ENCODE data around the gene SETD3.

SETD3 gene

DNA sequence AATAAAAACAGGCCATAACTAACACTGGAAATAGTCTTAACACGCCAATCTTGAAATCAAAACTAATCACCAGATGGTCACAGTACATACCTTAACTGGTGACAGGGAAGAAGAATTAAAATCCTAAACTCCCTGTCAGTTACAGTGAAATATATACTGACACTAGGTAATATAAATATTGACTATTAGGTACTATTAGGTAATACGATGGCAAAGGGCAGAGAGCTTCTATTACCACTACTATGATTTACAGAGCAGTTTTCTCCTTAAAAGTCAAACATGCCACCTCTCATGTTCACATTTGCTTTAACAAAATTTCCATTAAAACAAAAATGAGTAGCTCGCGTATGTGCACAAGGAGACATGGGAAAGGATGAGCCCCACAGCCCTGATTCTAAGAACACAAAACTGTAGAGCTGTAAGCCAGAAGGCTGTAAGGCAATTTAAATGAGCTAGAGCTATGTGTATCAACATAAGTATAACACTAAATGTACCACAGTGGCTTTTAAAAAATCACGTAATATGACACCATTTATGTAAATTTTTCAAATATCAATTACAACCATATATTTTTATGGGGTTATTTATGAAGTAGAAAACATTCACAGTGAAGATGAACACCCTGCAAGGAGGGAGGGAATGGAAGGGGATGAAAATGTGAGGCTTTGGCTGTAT lies 19.1 kb downstream of the SETD3 start:
- no peak for DNase-seq (ENCODE audit: low read depth in 2 of 2, low spot score in 1 of 2)

DNA sequence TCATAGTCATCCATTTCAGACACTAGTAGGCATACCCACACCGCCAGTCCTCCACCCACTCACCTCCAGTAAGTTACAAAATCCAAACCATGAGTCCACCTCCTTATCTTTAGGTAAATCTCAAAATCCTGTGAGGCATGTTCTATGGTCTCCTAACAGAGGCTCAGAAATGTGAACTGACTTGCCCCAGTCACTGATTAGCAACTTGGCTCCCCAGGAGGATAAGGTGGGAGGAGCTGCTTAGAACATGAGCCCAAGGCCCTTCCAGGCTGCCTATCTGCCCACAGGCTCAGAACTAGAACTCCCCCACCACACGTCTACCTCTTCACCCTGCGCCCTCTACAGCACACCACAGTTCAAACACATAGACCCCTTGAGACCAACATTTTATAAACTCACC lies 19.9 kb downstream of the SETD3 start:
- no peak for DNase-seq (ENCODE audit: low read depth in 2 of 2, low spot score in 1 of 2)

DNA sequence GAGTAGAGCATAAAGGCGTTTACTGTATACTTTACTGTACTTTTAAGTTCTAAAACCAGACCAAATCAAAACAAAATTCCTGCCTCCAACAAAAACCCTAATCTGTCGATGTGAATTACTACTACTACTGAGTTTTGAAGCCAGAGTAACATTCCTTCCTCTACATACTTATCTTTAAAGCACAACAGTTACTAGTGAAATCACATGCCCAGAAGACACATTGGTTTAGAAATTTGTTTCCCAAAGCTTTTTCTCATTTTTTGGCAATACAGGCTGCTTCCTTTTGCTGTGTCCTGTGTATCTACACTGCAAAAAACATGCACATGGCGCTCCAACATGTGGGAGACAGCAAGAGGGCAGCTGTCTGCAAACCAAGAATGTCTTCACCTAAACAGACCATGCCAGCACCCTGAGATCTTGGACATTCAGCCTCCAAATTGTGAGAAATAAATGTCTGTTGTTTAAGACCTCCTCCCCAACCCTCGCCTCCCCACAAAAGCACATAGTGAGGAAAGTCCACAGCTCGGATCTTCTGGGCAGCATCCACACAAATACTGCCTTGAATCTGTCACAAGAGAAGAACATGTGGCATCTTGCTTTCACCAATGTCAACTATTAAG lies 21.1 kb downstream of the SETD3 start:
- DNase-seq (ENCODE audit: low read depth in 2 of 2, low spot score in 1 of 2): no peak

DNA sequence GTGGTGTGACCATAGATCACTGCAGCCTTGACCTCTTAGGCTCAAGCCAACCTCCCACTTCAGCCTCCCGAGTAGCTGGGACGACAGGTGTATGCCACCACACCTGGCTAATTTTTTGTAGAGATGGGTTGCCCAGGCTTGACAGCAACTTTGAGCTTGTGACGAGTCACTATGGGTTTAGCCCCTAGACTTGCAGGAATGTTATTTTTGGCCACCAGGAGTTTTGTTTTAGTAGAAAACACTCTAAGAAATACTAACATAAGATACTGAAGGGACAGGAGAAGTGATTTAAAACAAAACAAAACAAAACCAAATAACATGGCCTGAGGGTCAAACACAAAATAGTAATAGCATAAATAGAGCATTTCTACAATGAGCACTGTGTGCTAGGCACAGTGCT lies 26.4 kb downstream of the SETD3 start:
- no peak for DNase-seq (ENCODE audit: low read depth in 2 of 2, low spot score in 1 of 2)

DNA sequence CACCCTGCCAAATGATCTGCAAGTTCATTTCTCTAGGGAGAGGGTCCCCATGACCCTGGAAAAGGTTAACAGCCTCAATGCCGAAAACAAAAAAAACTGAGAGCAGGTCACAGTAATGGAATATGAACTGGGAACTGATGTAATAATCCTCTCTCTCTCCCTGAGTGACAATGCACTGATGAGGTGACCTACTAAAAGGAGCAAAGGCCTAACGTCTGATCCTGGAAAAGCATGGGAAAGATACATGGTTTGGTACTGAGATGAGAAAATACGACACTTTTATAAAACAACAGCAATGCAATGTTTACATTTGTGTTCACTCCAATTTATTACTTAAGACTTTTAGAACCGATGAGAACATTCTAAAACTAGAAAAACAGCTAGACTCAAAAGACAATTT lies 27.7 kb downstream of the SETD3 start:
- DNase-seq (ENCODE audit: low read depth in 2 of 2, low spot score in 1 of 2): no peak

DNA sequence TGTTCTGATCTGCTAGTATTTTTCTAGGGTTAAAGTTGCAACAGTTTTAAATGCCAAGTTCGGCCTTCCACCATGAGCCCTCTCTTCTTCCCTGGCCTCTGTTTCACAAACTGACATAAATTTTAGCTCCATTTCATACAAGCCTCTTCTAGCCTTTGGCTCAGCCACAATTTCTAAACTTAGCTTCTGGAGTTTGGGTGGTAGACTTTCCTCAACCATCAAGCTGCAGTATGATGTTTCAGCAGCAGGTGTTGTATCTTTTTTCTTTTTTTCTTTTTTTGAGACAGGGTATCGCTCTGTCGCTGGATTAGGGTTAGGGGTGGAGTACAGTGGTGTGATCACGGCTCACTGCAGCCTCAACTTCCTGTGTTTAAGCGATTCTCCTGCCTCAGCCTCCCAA lies 29.4 kb downstream of the SETD3 start:
- DNase-seq (ENCODE audit: low read depth in 2 of 2, low spot score in 1 of 2): no peak

DNA sequence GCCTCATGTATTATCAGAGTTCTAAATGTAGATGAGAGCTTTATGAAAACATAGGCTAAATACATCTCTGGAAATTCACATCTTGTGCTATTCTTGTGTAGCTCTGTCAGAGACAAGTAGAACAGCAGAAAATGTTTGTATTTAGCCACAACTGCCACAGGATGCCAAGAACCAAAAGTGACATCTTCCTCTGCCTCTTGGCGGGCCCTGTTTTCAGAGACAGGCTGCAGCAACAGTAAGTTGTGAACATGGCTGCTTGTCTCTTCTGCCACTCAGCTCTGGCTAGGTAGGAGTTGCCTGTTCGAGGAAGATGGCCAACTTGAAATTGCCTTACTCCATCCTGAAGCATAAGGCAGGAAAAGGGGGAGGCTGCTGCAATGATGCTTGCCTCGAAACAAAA lies 30.4 kb downstream of the SETD3 start:
- DNase-seq (ENCODE audit: low read depth in 2 of 2, low spot score in 1 of 2): no peak

DNA sequence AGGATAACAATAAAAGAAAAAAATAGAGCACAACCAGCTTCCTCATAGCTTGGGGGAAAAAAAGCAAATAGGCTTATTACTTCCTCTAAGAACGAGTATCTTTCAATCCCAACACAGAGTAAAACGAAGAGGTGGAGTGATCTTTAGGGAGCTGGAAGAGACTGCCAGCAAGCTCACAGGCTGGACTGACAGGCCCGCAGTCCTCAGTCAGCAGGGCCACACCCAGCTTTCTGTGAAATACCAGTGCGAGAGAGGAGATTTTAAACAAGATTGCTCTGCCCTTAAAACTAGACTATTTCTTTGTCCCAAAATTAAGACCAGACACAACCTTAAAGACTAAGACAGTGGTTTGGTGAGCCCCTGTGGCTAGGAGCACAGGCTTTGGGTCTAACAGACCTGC lies 32.9 kb downstream of the SETD3 start:
- DNase-seq (ENCODE audit: low read depth in 2 of 2, low spot score in 1 of 2): no peak

DNA sequence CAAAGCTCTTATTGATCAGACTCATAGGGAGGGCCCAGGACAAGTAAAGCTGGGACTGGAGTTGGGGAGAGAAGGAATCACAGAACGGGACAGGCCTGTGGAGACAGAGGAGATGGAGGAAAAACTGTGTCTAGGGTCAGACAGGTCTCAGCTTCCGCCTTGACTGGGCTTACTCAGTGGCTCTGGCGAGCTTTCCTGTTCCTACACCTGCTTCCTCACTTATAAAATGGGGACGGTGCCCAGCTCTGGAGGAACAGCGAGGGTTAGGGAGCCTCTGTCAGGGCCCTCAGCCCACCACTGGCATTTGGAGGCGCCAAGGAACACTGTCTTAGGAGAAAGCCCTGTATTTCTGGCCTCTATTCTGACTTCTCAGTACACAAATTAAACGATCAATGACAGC lies 34.7 kb downstream of the SETD3 start:
- no peak for DNase-seq (ENCODE audit: low read depth in 2 of 2, low spot score in 1 of 2)

DNA sequence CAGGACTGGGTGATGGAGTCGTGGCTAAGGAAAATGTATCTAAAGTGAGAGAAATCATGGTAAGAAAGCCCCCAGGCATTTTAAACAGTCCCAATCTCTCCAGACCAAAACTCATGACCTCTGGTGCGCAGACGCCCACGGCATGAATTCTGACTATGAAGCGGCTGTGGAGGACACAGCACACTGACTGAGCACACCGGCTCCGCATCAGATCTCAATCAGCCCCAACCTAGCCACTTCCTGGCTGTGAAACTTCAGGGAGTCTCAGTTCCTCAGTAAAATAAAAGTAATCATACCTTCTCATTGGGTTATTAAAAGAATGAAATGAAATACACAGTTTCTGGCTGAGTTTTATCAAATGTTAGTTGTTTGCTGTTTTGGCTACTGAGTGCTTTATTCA lies 38.7 kb downstream of the SETD3 start:
- DNase-seq (ENCODE audit: low read depth in 2 of 2, low spot score in 1 of 2): no peak

DNA sequence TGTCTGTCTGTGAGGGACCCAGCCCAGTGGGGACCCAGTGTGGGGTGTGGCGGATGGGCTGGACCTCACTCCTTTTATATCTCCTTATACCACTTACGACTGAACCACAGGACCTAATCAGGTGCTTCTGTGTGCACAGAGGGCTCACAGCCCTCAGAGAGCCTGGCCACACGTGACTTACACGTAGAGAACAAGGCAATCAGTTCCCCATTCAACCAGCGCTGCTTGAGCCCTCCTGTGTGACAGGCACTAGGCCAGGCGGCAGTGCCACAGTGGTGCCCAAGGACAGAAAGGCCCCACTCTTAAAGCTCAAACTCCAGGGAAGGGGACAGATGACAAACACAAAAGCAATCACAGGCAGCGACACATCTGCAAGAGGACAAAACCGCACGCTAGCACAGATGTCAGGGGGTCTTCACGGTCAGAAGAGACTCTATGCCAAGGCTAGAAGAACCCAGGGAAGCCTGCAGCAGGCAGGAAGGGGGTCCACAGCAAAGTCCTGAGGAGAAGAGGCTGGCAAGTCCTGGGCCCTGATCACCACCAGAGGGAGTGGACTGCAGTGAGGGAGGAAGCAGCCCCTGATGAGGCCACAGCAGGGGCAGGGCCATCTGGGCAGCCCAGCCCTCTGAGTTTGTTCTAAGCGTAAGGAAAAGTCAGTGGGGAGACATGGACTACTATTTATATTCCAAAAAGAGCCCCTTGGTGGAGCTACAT lies 39.3 kb downstream of the SETD3 start:
- no peak for DNase-seq (ENCODE audit: low read depth in 2 of 2, low spot score in 1 of 2)

DNA sequence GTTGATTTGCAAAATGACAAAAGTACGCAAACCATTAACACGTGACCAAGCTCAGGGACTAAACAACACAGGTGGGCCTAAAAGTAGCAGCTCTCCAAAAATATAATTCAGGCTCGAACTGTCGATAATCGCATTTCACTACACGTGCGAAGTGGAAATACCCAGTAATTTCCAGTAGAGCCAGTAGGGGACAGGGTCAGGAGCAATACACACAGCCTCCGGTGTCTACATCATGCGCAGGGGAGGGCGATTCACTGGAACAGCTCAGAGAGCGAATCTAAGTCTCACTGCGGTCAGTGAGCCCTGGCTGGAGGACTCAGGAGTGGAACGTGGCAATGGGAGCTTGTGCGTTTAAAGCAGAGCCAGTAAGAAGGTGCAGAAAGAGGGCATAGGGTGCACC lies 40.4 kb downstream of the SETD3 start:
- no peak for DNase-seq (ENCODE audit: low read depth in 2 of 2, low spot score in 1 of 2)

DNA sequence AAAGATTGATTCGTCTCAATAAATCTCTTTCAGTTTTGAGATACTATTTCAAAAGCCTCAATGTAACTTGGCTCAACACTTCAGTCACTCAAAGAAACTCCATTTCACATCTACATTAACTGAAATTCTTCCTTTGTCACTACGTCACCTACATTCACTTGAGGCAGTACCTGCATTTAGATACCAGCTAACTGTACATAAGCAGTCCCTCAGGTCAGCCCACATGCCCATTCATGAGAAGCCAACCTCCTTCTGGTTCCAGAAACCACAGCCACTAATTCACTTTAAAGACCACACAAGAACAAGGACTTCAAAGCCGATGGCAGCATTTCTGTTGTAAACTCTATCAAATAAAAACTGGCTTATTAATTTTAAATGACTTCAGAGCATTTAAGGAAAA lies 43.0 kb downstream of the SETD3 start:
- no peak for DNase-seq (ENCODE audit: low read depth in 2 of 2, low spot score in 1 of 2)

DNA sequence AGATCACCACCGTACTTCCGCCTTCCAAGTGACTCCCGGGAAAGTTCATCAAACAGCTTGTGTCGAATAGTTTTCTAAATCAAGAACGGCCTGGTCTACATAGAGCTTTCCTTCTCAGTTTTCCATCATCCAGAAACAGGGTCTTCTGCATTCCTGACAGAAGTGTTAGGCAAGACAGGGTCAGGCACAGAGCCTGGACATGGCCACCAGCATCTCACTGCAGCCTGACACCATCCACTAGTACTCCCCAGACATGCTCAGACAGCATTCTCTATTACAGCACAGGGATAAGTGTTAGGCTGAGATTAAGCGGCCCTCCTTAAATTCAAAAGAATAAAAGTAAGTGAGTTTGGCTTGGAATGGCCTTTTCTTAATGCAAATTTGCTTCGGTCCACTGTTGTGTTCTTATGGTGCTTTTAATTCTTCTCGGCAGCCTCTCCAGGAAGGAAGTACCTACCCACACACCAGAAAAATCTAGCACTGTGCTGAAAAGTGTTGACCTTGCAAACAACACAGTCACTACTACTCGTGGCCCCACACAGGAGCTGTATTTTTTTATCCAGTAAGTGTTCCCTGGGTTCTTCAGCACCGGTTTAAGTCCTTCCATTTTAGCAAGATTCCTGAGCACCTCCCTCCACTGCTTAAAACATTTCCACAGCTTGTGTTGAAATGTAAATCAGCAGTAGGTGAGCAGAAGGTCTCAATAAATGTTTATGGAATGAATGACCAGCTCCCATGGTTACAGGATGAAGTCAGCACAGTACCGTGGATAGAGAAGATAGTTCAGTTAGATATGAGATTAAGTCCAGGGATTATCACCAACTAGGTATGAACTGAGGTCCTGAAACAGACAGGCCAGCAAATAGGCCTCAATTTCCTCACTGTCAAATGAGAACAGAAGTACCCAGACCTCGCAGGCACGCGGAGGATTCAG lies 44.1 kb downstream of the SETD3 start:
- DNase-seq (ENCODE audit: low read depth in 2 of 2, low spot score in 1 of 2): no peak

DNA sequence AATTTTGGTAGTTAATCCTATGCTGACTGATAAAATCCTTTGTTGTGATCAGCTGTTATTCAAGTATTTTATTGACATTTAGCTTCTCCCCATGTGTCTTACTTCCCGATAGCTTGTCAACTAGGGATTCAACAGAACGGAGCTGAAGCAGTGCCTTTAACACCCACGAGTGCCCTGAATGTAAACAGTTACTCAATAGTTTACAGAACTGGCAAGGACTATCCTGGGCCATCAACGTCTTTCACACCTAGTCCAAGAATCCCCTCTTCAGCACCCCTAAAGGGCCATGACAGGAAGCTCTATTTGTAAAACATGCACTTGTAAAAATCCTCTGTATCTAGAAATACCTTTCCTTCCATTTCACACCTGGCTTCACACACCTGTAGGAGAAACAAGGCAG lies 45.3 kb downstream of the SETD3 start:
- DNase-seq (ENCODE audit: low read depth in 2 of 2, low spot score in 1 of 2): no peak

DNA sequence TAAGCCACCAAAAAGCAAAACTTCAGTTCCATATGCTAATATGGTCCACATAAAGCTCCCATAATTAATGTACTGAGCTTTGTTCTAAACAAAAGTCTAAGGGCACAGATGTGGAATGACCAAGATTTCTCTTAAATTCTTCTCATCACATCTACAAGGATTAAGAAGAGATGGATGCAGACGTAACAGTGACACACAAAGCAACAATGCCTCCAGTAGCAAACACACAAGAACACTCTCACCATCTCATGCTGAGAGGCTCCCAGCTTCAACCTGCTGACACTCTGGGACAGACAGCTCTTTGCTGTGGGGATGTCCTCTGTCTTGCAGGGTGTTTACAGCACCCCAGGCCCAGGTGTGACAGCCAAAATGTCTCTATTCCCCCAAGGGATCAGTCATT lies 48.2 kb downstream of the SETD3 start:
- no peak for DNase-seq (ENCODE audit: low read depth in 2 of 2, low spot score in 1 of 2)

DNA sequence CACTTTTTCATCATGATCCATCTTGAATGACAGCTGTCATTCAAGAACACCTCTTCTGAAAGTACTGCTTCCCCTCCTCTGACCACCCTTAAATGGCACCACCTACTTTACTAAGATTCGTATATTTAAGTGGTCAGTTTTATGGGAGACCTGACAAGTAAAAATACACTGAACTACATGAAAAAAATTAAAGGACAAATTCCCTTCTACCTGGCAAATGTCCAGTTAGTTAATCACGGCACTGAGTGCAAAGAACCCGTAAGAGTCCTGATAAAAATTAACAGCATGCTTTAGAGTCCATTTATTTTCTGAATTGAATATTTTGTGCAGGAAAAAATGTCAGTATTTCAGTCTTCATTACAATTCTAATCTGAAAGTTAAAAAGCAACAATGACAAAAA lies 48.7 kb downstream of the SETD3 start:
- no peak for DNase-seq (ENCODE audit: low read depth in 2 of 2, low spot score in 1 of 2)

DNA sequence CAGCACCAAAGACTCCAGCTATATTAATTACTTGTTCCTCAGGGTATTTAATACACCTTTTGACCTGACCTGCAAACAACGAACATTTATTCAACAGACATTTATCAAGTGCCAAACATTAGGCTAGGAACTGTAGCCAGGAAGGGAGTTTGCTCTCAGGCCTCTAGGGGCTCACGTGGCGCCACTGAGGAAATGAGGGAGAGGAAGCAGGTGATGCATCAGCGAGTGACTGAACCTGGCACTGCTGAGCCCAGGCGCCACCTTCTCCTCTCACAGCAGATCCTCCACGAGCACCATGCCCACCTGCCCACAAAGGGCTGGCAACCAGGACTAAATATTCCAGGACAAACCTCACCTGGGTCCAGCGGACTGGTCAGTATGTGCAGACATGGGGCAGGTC lies 50.2 kb downstream of the SETD3 start:
- no peak for DNase-seq (ENCODE audit: low read depth in 2 of 2, low spot score in 1 of 2)

DNA sequence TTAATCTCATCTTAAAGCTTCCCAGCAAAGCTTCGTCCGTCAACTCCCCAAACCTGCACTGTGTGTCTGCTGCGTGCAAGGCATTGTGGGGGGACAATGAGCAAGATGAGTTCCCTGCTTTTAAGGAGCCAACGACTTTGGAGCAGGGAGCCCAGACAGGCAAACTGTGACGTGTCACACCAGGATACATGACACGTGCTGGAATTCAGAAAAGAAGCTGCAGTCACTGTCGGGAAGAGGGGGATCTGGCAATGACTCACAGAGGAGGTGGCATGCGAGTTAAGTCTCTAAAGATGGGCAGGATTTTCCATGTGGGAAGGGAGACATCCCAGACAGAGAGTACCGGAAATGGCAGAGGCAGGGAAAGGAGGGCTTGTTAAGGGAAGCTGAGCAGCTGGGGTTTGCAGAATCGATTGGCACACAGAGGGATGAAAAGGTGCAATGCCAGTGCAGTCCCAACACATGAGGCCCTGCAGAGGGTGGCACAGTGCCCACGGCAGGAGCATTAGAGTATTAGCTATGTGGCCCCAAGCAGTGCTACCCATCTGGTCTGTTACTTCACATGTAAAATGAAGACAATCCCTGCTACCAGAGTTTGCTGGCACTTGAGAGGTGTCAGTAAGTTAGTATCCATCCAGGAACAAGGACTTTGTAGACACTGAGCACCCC lies 52.9 kb downstream of the SETD3 start:
- no peak for DNase-seq (ENCODE audit: low read depth in 2 of 2, low spot score in 1 of 2)

DNA sequence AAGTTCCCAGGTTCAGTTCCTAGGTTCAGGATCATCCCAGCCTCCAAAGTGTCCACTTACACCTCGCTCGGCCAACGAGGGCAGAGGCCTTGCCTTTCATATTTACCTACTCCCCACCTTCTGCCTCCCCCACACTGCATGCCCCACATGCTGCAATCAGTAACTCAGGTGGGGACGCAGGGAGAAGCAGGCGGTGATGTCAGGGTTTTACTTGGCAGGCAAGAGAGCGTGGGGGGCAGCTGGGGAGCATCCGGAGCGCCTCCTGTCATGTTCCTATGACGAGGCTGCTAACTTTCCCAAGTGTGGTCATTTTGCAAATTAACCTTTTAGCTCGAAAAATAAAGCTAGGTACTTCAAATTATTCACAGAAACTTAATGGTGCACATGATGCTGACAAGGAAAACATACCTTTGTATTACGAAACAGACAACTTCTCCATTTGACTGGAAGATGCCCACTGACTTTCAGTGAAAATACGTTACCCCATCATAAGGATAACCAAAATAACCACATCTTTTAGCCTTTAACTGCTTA lies 53.8 kb downstream of the SETD3 start:
- DNase-seq (ENCODE audit: low read depth in 2 of 2, low spot score in 1 of 2): no peak

DNA sequence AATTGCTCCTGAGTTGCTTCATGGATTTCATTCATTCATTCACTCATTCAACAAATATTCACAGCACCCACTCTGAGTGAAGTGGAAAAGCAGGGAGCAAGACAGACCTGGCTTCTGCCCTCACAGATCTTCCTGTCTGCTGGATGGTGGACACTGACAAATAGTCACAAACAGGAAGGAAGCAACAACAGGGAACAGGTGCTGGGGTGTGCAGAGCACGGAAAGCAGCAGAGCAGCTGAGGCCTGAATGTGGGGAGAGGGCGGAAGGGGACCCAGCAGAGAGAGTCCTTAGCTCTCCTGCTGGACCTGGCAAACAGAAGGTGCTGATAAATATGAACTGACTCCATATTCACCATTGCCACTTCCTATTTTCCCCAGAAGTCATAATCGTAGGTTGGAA lies 54.4 kb downstream of the SETD3 start:
- DNase-seq (ENCODE audit: low read depth in 2 of 2, low spot score in 1 of 2): no peak
